CD4-positive, alpha-beta T cell (primary cell): ENCODE measurements around the gene PTRH1. TPM values are rescaled to one million over a fixed set of nuclear protein-coding genes. Genes with fewer than 3 reads are reported as not detected.

Experiments used
- ATAC-seq: fragments of 200-7000 bp; cut with Tn5 transposase; one replicate; pipeline ENCODE4 v1.10.0; 2022; ENCODE audit warnings: mild to moderate bottlenecking; ENCODE audit not compliant: poor library complexity
- CTCF ChIA-PET: fragments of 350-600 bp; sonication (Branson Sonifier 250); formaldehyde crosslinking; loops from one replicate; lab custom pipeline; 2021; ENCODE audit warnings: antibody characterized with exemption, inconsistent platforms; lab: Charles Lee
- POLR2A ChIA-PET: fragments of 350-600 bp; sonication (Branson Sonifier 250); formaldehyde crosslinking; loops from one replicate; lab custom pipeline; 2021; ENCODE audit warnings: antibody characterized with exemption, inconsistent platforms; lab: Charles Lee
- DNase-seq, 14 experiments: peaks; one replicate each; pipeline ENCODE4 v3.0.0-alpha.2; 2013 to 2020; ENCODE audit warnings: mixed read lengths in 2 of 14
- H3K27ac ChIP-seq, 2 donors: one replicate each; pipeline versions ENCODE4 v1.5.1 to v1.7.0; 2013; ENCODE audit warnings: low read length in 2 of 2, low read depth in 1 of 2, mild to moderate bottlenecking in 1 of 2
- H3K27me3 ChIP-seq, 2 experiments: 1 replicate in 1 of 2; 2 replicates in 1 of 2; pipeline versions ENCODE4 v1.6.1 to v1.7.0; 2013; ENCODE audit warnings: low read length in 2 of 2, control low read depth in 1 of 2, mild to moderate bottlenecking in 1 of 2, moderate library complexity in 1 of 2; ENCODE audit not compliant: insufficient read depth in 2 of 2, control insufficient read depth in 1 of 2
- H3K36me3 ChIP-seq: one replicate; pipeline ENCODE4 v1.6.1; 2013; ENCODE audit warnings: low read length, control low read depth; ENCODE audit not compliant: insufficient read depth
- H3K4me1 ChIP-seq: one replicate; pipeline ENCODE4 v1.6.1; 2013; ENCODE audit warnings: low read length, control low read depth; ENCODE audit not compliant: insufficient read depth
- H3K4me3 ChIP-seq: one replicate; pipeline ENCODE4 v1.5.1; 2013; ENCODE audit warnings: mild to moderate bottlenecking, low read length, moderate library complexity
- H3K9me3 ChIP-seq, 2 experiments: 1 replicate in 1 of 2; 2 replicates in 1 of 2; pipeline versions ENCODE4 v1.6.1 to v1.7.0; 2013; ENCODE audit warnings: low read length in 2 of 2, mild to moderate bottlenecking in 2 of 2, control low read depth in 1 of 2, moderate library complexity in 1 of 2; ENCODE audit not compliant: control insufficient read depth in 1 of 2, insufficient read depth in 1 of 2
- H3K27ac Mint-ChIP-seq: one replicate; pipeline ENCODE4 v1.8.0; 2020; ENCODE audit warnings: mixed read lengths
- H3K27me3 Mint-ChIP-seq: one replicate; pipeline ENCODE4 v1.8.0; 2021; ENCODE audit warnings: mixed read lengths
- H3K36me3 Mint-ChIP-seq: one replicate; pipeline ENCODE4 v1.8.0; 2021; ENCODE audit warnings: low read depth, mixed read lengths
- H3K4me1 Mint-ChIP-seq: one replicate; pipeline ENCODE4 v1.8.0; 2021; ENCODE audit warnings: low read depth, mixed read lengths
- H3K4me3 Mint-ChIP-seq: one replicate; pipeline ENCODE4 v1.8.0; 2020; ENCODE audit warnings: mild to moderate bottlenecking, mixed read lengths
- H3K9me3 Mint-ChIP-seq: one replicate; pipeline ENCODE4 v1.8.0; 2020; ENCODE audit warnings: mixed read lengths
- CTCF ChIP-seq: fragments of 200-600 bp; IDR thresholded peaks from one replicate; pipeline ENCODE4 v1.8.0; 2022; ENCODE audit warnings: antibody characterized with exemption, mild to moderate bottlenecking
- intact Hi-C, 2 experiments: fragments of 100-400 bp; cut with DNase I in 1 of 2; cut with micrococcal nuclease in 1 of 2; formaldehyde crosslinking; loops; one replicate each; pipeline versions ENCODE4 v1.15.1 to v1.9.0; 2023 to 2025; cut with DNase I, micrococcal nuclease
- total RNA-seq, 174 experiments: library from RNA in 2 of 174; stranded (reverse) in 2 of 174; gene quantifications; one replicate each; pipeline ENCODE4 v1.2.3 and lab custom pipeline; 2021 to 2026

Gene PTRH1
- total RNA-seq, 2 experiments from 2014 or later, result 4.5 to 5.9 TPM

- peaks cover 26% of the 10 kb centered on the region for H3K4me1 Mint-ChIP-seq
- intact Hi-C loops, result loop anchor here in 1 of 2 experiments (10.0 kb wide), 1 partner anchor 98 kb away; the partner anchor contains the start of gene STXBP1
- H3K9me3 Mint-ChIP-seq, result no peaks in the 10 kb centered on the region
- Histone ChIP-seq H3K27me3 (no peaks in the 10 kb centered on the region), H3K9me3 (no peaks in the 10 kb centered on the region), H3K4me1 (peaks cover 49% of the 10 kb centered on the region), H3K27ac (no peak overlapping the region), H3K4me3 (no peak overlapping the region), H3K36me3 (no peaks in the 10 kb centered on the region)
- no peak overlapping the region for H3K27ac Mint-ChIP-seq
- TF ChIP-seq CTCF, result no peak
- peak overlapping the region; percentile 60 for H3K4me3 Mint-ChIP-seq
- H3K36me3 Mint-ChIP-seq, result peaks cover 5% of the 10 kb centered on the region
- DNase-seq, result no peak
- no peaks in the 10 kb centered on the region for H3K27me3 Mint-ChIP-seq
- CTCF ChIA-PET, result interaction anchor here (1.3 kb wide), 1 partner anchor 22 kb away, joined by 5 read pairs; the partner anchor contains the start of gene TOR2A
- POLR2A ChIA-PET, result no interaction called here
- ATAC-seq, result no peak
Measured at GRCh38 chr9:127712371-127712770, 3.1 kb downstream of the PTRH1 start.

GRCh38 chr9:127711831-127712274 is 3.6 kb downstream of the PTRH1 start:
- H3K27me3 Mint-ChIP-seq, result no peaks in the 10 kb centered on the region
- ChIA-PET POLR2A (no interaction called here), CTCF (no interaction called here)
- peak overlapping the region; percentile 30 for H3K4me3 Mint-ChIP-seq
- Histone ChIP-seq H3K4me3 (no peak overlapping the region), H3K36me3 (no peaks in the 10 kb centered on the region), H3K9me3 (no peaks in the 10 kb centered on the region), H3K27me3 (no peaks in the 10 kb centered on the region), H3K4me1 (peaks cover 52% of the 10 kb centered on the region), H3K27ac (no peak overlapping the region)
- no peak overlapping the region for H3K27ac Mint-ChIP-seq
- ATAC-seq (no peak), DNase-seq (no peak)
- TF ChIP-seq CTCF, result no peak
- H3K36me3 Mint-ChIP-seq, result peaks cover 5% of the 10 kb centered on the region
- H3K4me1 Mint-ChIP-seq, result peaks cover 27% of the 10 kb centered on the region
- intact Hi-C loops, result loop anchor here in 1 of 2 experiments (10.0 kb wide), 1 partner anchor 97 kb away; the partner anchor contains the start of gene STXBP1
- H3K9me3 Mint-ChIP-seq, result no peaks in the 10 kb centered on the region

- H3K4me3 Mint-ChIP-seq, result peak overlapping the region; percentile 74
- CTCF ChIA-PET, result interaction anchor here (1.2 kb wide), 1 partner anchor 24 kb away, joined by 4 read pairs; the partner anchor contains the start of gene TOR2A
- Histone ChIP-seq H3K36me3 (no peaks in the 10 kb centered on the region), H3K27me3 (no peaks in the 10 kb centered on the region), H3K9me3 (no peaks in the 10 kb centered on the region), H3K4me3 (no peak overlapping the region), H3K27ac (no peak overlapping the region), H3K4me1 (peaks cover 50% of the 10 kb centered on the region)
- no peak overlapping the region for H3K27ac Mint-ChIP-seq
- POLR2A ChIA-PET, result no interaction called here
- intact Hi-C loops, result loop anchor here in 1 of 2 experiments (10.0 kb wide), 1 partner anchor 96 kb away; the partner anchor contains the start of gene STXBP1
- DNase-seq (peak in 1 of 14 experiments; percentile 26), ATAC-seq (no peak)
- H3K4me1 Mint-ChIP-seq, result peaks cover 29% of the 10 kb centered on the region
- no peaks in the 10 kb centered on the region for H3K27me3 Mint-ChIP-seq
- no peaks in the 10 kb centered on the region for H3K9me3 Mint-ChIP-seq
- TF ChIP-seq CTCF, result no peak
- H3K36me3 Mint-ChIP-seq, result peaks cover 5% of the 10 kb centered on the region
Measured at GRCh38 chr9:127711226-127711701, 4.2 kb downstream of the PTRH1 start.
